GM19395 (cell line): ENCODE measurements around the gene ENTREP3.
A peak's percentile ranks its signal among the peaks of the same experiment; 100 is the strongest.
"Not testable (repeated sequence)": the region's sequence is repeated elsewhere in the genome, so short reads cannot be mapped to it uniquely, and the experiment has no call there.

ENCODE experiments used
- ATAC-seq: cut with Tn5 transposase; IDR thresholded peaks from one replicate; pipeline ENCODE4 v1.9.1; 2021; ENCODE audit warnings: mild to moderate bottlenecking, moderate library complexity; ENCODE audit not compliant: unreplicated experiment

Gene ENTREP3

GRCh38 chr1:155253208-155253607 is 2.1 kb downstream of the ENTREP3 start:
- ATAC-seq = no peak

- no peak for ATAC-seq
Measured at GRCh38 chr1:155251566-155251965, 3.7 kb downstream of the ENTREP3 start.

- peak; percentile 83 for ATAC-seq
Measured at GRCh38 chr1:155250633-155251449, 4.4 kb downstream of the ENTREP3 start.

- peak; percentile 26 for ATAC-seq
Measured at GRCh38 chr1:155250246-155250632, 5.0 kb downstream of the ENTREP3 start.

GRCh38 chr1:155247667-155248553 is 7.4 kb downstream of the ENTREP3 start:
- no peak for ATAC-seq

GRCh38 chr1:155246796-155247195 is 8.5 kb downstream of the ENTREP3 start:
- ATAC-seq = not testable (repeated sequence)

- ATAC-seq = no peak
Measured at GRCh38 chr1:155245163-155245524, 10.1 kb downstream of the ENTREP3 start.

- peak; percentile 83 for ATAC-seq
Measured at GRCh38 chr1:155244368-155245162, 10.7 kb downstream of the ENTREP3 start.

GRCh38 chr1:155242805-155243358 is 12.4 kb downstream of the ENTREP3 start:
- no peak for ATAC-seq

GRCh38 chr1:155241841-155242264 is 13.4 kb downstream of the ENTREP3 start:
- ATAC-seq = no peak

GRCh38 chr1:155241069-155241679 is 14.1 kb downstream of the ENTREP3 start:
- no peak for ATAC-seq

GRCh38 chr1:155236451-155236850 is 18.8 kb downstream of the ENTREP3 start:
- ATAC-seq = no peak

- ATAC-seq = not testable (repeated sequence)
Measured at GRCh38 chr1:155235375-155235774, 19.9 kb downstream of the ENTREP3 start.

- ATAC-seq = not testable (repeated sequence)
Measured at GRCh38 chr1:155233502-155233901, 21.8 kb downstream of the ENTREP3 start.

- ATAC-seq = not testable (repeated sequence)
Measured at GRCh38 chr1:155232001-155232978, 23.0 kb downstream of the ENTREP3 start.

GRCh38 chr1:155231302-155231701 is 24.0 kb downstream of the ENTREP3 start:
- not testable (repeated sequence) for ATAC-seq

- ATAC-seq = no peak
Measured at GRCh38 chr1:155228096-155228427, 27.2 kb downstream of the ENTREP3 start.

- peak; percentile 96 for ATAC-seq
Measured at GRCh38 chr1:155227261-155228095, 27.8 kb downstream of the ENTREP3 start.
